Measurements from ENCODE around the gene ECM1.

ECM1 gene

GRCh38 chr1:150543500-150544143, 35.7 kb downstream of the ECM1 start:
- DNase-seq (ENCODE audit: low read depth in 3 of 3, low spot score in 1 of 3) = no peak

GRCh38 chr1:150544204-150544603, 36.3 kb downstream of the ECM1 start:
- DNase-seq (ENCODE audit: low read depth in 3 of 3, low spot score in 1 of 3) = no peak

GRCh38 chr1:150545486-150546032, 37.6 kb downstream of the ECM1 start:
- DNase-seq (ENCODE audit: low read depth in 3 of 3, low spot score in 1 of 3) = no peak

GRCh38 chr1:150546294-150546937, 38.5 kb downstream of the ECM1 start:
- no peak for DNase-seq (ENCODE audit: low read depth in 3 of 3, low spot score in 1 of 3)

GRCh38 chr1:150548324-150548631, 40.4 kb downstream of the ECM1 start:
- DNase-seq (ENCODE audit: low read depth in 3 of 3, low spot score in 1 of 3) = no peak

- no peak for DNase-seq (ENCODE audit: low read depth in 3 of 3, low spot score in 1 of 3)
These were observed 41.0 kb downstream of the ECM1 start, which contains the start of gene ADAMTSL4 for GRCh38 chr1:150548632-150549495. TSS of gene ADAMTSL4 (plus strand) at chr1:150549408. CDS start at chr1:150552289, 2,881 bp downstream.

GRCh38 chr1:150549496-150550221, 41.8 kb downstream of the ECM1 start:
- DNase-seq (ENCODE audit: low read depth in 3 of 3, low spot score in 1 of 3) = no peak

GRCh38 chr1:150550222-150551050, 42.5 kb downstream of the ECM1 start:
- DNase-seq (ENCODE audit: low read depth in 3 of 3, low spot score in 1 of 3) = no peak

GRCh38 chr1:150551051-150551783, 43.3 kb downstream of the ECM1 start:
- DNase-seq (ENCODE audit: low read depth in 3 of 3, low spot score in 1 of 3) = no peak

- no peak for DNase-seq (ENCODE audit: low read depth in 3 of 3, low spot score in 1 of 3)
These were observed 43.8 kb downstream of the ECM1 start for GRCh38 chr1:150551784-150552127.

- no peak for DNase-seq (ENCODE audit: low read depth in 3 of 3, low spot score in 1 of 3)
These were observed 44.4 kb downstream of the ECM1 start for GRCh38 chr1:150552128-150552910.

- DNase-seq (ENCODE audit: low read depth in 3 of 3, low spot score in 1 of 3) = no peak
These were observed 45.0 kb downstream of the ECM1 start for GRCh38 chr1:150552911-150553289.

GRCh38 chr1:150553392-150554085, 45.6 kb downstream of the ECM1 start:
- no peak for DNase-seq (ENCODE audit: low read depth in 3 of 3, low spot score in 1 of 3)

GRCh38 chr1:150554086-150554452, 46.2 kb downstream of the ECM1 start:
- no peak for DNase-seq (ENCODE audit: low read depth in 3 of 3, low spot score in 1 of 3)

- no peak for DNase-seq (ENCODE audit: low read depth in 3 of 3, low spot score in 1 of 3)
These were observed 47.5 kb downstream of the ECM1 start for GRCh38 chr1:150555198-150555970.

GRCh38 chr1:150555971-150556865, 48.3 kb downstream of the ECM1 start:
- DNase-seq (ENCODE audit: low read depth in 3 of 3, low spot score in 1 of 3) = no peak
